Cardiac septum (tissue), 1 donor: ENCODE measurements around the gene RALB. TPM values are rescaled to one million over a fixed set of nuclear protein-coding genes. Genes with fewer than 3 reads are reported as not detected.

Experiments used
- DNase-seq: peaks from one replicate; pipeline ENCODE4 v3.0.0-alpha.2; 2020; ENCODE audit warnings: low spot score
- intact Hi-C: fragments of 100-400 bp; cut with DNase I; formaldehyde crosslinking; loops from one replicate; pipeline ENCODE4 v1.14.0; 2022
- long read RNA-seq: library from polyadenylated mRNA; unstranded; transcript quantifications from one replicate; pipeline ENCODE4 v2.0.0, GENCODE V29; 2021
- total RNA-seq: library from RNA; stranded (reverse); fragmentation: NEBNext Ultra II Directional; extraction: Animal tissue kit (Norgen Biotek cat#: 25700); gene quantifications from one replicate; pipeline ENCODE4 v1.2.1, GENCODE V29; 2021
- donor health status: DM: no; HTN: no; CAD: no.

The RALB gene, protein sequence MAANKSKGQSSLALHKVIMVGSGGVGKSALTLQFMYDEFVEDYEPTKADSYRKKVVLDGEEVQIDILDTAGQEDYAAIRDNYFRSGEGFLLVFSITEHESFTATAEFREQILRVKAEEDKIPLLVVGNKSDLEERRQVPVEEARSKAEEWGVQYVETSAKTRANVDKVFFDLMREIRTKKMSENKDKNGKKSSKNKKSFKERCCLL
- total RNA-seq: 49.9 TPM
- long read RNA-seq, transcript RALB-201 (5 exons, 2,344 nt): major isoform, 154 of 248 reads
- long read RNA-seq, transcript RALB-203 (5 exons, 1,252 nt): minor isoform, 63 of 248 reads
- long read RNA-seq, partial matches to known transcripts: 14 of 248 reads
- long read RNA-seq, other reads (novel, unspliced or antisense): 17 of 248 reads

DNA sequence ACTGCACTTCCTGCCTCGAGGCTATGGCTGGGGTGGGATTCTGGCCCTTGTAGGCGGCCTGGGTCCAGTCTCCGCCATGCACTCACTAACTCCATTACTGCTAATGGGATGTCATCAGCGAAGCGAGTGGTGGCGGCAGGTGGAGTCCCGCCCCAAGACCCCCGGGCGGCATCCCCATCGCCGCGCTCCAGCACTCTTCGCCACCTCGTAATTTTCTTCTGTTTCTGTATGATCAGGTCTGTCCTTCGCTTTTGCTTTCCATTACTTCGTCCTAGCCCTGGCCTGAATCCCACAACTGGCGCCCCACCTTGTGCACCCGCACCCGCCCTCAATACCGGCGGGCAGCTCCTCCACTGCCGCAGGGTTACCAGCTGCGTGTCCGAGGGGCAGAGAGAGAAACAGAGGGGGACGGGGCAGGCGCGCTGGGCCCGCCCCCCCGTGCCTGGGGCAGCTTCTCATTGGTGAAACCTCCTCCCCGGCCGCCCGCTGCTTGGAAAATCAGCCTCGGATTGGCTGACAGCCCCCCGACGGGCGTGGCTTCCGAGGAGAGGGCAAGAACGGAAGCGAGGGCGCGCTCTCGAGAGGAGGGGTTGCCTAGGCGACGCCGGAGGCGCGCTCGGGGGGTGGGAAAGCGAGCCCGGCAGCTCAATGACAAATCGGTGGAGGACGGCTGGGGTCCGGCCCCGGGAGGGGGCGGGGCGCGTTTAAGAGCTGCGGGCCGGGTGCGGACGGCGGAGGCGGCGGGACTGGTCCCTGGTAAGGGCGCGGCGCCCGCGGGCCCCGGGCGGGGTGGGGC lies at the start of gene RALB:
Gene RALB (plus strand): TSS at position 628 of the 796 bp plus-strand sequence. CDS start 25,813 bp downstream, outside the sequence.
- intact Hi-C loops: loop anchor here (1.0 to 10.0 kb wide), 3 partner anchors 29 to 62 kb away; partner anchors contain the start of gene TMEM185B
- DNase-seq: peak; percentile 100

- intact Hi-C loops: no loop called here
- peak; percentile 85 for DNase-seq
These were observed 49.2 kb upstream of the RALB start for GRCh38 chr2:120203251-120204021.

GRCh38 chr2:120204022-120204405 lies 48.6 kb upstream of the RALB start:
- intact Hi-C loops: no loop called here
- DNase-seq: no peak

GRCh38 chr2:120204417-120204816 lies 48.2 kb upstream of the RALB start:
- intact Hi-C loops: no loop called here
- no peak for DNase-seq

GRCh38 chr2:120204945-120205670 lies 47.5 kb upstream of the RALB start:
- intact Hi-C loops: no loop called here
- no peak for DNase-seq

DNA sequence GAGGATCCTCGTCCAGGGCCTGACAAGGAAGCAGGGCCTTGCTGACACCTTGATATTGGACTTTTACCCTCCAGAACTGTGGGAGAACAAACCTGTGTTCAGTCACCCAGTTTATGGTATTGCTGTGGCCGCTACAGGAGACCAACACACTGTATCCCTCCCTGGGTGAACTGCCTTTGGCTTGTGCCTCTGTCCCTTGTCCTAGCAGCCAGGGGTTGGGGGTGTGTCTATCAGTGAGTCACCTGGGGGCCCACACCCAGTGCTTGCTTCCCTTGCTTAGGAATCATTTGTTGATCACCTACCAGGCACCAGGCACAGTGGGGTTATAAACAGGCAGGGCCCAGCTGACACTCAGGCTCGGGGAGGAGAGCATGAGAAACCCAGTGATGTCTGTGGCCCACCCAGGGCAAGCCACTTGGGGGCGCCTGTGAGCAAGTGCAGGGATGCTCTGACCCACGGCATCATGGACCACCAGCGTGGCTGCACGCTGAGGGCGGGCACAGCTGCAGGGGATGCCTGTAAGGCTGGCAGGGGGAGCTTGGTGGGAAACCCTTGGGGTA lies 46.5 kb upstream of the RALB start:
- DNase-seq: no peak
- intact Hi-C loops: no loop called here

GRCh38 chr2:120208381-120209353 lies 44.0 kb upstream of the RALB start:
- intact Hi-C loops: no loop called here
- DNase-seq: no peak

DNA sequence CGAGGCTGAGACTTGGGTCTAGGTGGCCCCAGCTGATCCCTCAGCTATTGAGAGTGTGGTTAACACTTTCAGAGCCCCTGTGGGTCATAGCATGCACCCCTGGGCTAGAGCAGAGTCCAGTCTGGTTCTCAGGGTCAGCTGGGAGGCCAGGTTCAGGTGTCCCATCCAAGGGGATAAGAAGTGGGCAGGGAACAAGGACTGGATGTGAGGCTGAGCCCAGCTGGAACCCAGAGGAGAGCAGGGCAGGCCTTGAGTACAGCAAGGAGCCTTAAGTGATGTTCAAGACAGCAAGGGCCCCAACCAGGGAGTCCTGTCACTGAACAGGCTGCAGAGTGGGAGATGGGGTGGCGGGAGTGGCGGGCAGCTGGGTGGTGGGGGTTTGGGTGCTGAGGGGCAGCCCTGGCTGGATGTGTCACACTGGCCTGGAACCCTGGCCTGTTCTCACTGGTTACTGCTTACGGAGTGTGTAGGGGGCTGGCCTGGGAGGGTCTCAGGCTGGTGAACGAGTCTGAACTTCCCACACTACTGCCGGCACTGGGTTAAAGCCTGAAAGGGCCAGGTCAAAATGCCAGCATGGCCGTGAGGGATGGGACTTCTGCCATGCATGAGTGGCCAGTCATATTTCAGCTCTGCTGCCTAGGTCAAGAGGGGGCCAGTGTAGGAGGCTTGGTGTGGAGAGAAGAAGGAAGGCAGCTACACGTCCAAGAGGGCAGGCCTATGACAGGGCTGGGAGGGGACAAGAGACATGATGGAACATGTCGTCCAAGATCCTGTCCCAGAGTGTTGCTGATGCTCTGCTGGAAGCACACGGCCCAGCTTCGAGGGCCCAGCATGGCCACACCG lies 43.0 kb upstream of the RALB start:
- DNase-seq: no peak
- intact Hi-C loops: no loop called here

DNA sequence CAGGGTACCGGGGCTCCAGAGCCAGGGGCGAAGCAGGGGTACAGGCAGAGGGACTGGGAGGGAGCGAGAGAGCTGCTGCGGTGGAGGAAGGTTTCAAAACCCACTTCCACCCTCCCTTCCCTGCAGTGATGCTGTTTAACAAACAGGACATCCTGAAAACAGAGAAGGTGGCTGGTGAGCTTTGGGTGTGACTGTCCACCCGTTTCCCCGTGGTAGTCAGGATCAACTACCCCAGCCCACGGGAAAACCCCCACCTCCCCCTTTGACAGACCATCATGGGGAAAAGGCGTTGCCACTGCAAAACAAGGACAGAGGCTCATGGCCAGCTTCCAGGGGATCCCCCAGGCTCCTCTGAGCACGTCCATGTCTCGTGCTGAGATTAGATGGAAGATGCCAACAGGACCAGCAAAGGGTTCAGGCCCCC lies 42.4 kb upstream of the RALB start:
- no peak for DNase-seq
- intact Hi-C loops: no loop called here

DNA sequence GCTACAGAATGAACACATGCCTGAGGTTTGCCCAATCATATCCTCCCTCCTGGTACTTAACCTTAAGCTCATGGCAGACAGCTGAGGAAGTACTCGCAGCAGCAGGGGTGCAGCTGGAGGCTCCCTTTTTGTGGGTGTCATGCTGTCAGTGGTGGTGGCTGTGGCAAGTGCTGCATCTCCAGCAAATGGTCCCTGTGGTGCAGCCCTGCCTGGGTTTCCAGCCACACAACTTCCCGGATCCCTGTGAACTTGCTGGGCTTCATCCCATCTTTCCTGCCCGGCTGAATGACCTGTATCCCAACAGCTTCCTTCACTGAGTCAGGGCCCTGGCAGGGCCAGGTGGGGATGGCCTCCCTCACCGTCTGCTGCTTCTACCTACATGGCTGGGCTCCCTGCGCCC lies 34.5 kb upstream of the RALB start:
- no peak for DNase-seq
- intact Hi-C loops: no loop called here

GRCh38 chr2:120219291-120219690 lies 33.4 kb upstream of the RALB start:
- intact Hi-C loops: no loop called here
- no peak for DNase-seq

DNA sequence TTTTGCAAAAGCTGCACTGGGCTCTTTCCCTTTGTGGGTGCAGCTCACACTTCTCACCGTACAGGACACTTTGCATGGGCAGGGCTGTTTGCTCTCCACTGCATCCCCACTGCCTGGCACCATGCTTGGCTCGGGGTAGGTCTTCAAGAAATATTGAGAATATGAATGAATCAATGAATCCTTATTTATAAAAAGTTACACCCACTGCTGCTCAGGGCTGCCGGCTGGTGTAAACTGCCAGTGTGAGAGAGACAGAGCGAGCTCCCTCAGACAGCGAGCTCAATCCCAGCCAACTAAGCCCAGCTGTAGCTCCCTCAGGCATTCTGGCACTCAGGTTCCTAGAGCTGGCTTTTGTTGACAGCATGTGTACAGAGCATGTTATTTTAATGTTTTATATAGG lies 32.9 kb upstream of the RALB start:
- DNase-seq: no peak
- intact Hi-C loops: loop anchor here (5.0 kb wide), 1 partner anchor 93 kb away; no protein-coding TSS in a partner anchor

DNA sequence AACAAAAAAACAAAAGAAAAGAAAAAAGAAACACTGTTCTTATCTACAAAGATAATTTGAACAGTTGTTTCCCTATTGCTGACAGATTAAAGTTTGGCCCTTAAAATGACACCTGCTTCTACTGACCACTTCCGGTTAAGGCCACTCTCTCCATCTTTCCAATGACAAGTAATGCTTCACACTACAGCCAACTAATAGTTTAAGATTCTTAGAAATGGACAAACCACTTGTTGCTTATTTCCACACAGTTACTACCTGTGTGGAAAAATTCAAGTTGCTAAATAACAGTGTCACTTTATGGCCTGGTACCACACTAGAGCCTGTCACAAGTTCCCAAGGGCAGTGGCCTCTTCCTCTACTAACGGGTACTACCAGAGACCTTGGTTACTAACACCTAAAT lies 31.9 kb upstream of the RALB start:
- intact Hi-C loops: loop anchor here (5.0 kb wide), 1 partner anchor 92 kb away; no protein-coding TSS in a partner anchor
- no peak for DNase-seq

- intact Hi-C loops: loop anchor here (5.0 kb wide), 1 partner anchor 91 kb away; no protein-coding TSS in a partner anchor
- DNase-seq: no peak
These were observed 31.0 kb upstream of the RALB start for GRCh38 chr2:120221616-120222015.

DNA sequence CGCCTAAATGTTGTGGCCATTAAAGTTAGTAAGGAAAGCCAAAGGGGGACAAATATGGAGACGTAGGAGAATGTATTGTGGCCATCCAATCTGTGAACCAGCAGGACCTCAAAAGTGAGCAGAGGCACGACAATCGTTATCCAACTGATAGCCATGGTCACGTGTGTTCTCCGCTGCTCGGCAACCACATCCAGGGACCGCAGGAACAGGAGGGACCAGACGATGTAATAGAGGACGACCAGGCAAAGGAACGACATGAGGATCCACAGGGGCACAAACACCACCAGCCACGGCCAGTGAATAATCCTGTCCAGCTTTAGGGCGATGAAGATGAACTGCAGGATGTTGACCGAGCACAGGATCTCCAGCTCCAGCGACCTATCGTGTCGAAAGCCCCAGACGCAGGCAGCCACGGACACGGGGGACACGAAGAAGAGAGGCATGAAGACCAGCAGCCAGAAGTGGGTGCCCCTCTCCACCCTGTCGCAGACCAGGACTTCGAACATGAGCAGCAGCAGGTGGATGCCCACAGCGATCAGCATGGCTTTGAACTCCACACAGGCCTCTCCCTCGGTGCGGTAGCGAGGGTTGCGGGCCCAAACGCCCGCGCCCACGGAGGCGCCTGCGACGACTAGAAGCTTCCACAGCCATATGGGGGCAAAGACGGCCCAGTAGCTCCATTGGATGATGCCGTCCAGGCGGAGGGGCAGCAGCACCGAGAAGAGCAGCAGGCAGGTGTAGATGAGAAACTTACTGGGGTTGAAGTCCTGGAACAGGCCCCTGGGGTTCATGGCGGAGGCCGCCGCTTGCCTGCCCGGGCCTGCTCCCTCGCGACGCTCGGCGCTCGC lies 30.2 kb upstream of the RALB start:
- intact Hi-C loops: loop anchor here (1.0 to 5.0 kb wide), 2 partner anchors 30 to 90 kb away; partner anchors contain the start of gene RALB
- peak; percentile 72 for DNase-seq
